GM18519 (cell line): Measurements from ENCODE around the gene TCEAL3.
"Not testable (repeated sequence)": the region's sequence is repeated elsewhere in the genome, so short reads cannot be mapped to it uniquely, and the experiment has no call there.

Experiments used
- ATAC-seq: cut with Tn5 transposase; IDR thresholded peaks from one replicate; pipeline ENCODE4 v1.9.1; 2021; ENCODE audit warnings: mild to moderate bottlenecking, moderate library complexity; ENCODE audit not compliant: unreplicated experiment, low FRiP score

The TCEAL3 gene

DNA sequence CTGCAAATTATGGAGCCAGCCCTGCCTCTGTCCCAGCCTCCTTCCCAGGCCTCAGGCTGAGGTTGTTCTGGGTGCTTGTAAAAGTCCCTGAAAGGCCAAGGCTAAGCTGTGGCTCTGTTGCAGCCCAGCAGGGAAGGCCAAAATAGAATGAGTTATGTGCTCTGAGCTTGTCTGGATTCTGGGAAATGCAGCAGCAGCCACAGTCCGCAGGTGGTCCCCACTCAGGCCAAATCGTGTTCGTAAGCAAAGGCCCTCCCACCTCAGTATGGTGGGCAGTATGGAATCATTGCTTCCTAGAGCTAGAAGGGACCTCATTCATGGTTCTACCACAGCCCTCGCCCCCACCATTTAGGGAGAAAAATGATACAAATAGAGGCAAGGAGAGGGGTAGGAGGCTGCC, 16.3 kb downstream of the TCEAL3 start:
- no peak for ATAC-seq

DNA sequence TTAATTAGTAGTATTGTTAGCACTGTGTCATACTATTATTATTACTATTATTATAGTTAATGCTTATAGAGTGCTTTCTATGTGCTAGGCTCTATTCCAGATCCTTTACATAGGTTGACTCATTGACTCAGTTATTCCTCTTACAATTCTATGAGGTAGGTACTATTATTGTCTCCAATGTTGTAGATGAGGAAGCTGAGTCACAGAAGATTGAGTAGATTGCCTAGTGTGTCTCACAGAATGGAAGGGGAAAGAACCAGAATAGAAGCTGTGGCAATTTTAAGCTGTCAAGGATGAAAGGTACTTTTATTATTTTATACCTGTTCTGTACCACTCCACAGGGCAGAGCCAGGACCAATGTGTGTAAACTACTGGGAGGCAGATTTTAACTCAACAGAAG, 19.1 kb downstream of the TCEAL3 start:
- ATAC-seq, result no peak

DNA sequence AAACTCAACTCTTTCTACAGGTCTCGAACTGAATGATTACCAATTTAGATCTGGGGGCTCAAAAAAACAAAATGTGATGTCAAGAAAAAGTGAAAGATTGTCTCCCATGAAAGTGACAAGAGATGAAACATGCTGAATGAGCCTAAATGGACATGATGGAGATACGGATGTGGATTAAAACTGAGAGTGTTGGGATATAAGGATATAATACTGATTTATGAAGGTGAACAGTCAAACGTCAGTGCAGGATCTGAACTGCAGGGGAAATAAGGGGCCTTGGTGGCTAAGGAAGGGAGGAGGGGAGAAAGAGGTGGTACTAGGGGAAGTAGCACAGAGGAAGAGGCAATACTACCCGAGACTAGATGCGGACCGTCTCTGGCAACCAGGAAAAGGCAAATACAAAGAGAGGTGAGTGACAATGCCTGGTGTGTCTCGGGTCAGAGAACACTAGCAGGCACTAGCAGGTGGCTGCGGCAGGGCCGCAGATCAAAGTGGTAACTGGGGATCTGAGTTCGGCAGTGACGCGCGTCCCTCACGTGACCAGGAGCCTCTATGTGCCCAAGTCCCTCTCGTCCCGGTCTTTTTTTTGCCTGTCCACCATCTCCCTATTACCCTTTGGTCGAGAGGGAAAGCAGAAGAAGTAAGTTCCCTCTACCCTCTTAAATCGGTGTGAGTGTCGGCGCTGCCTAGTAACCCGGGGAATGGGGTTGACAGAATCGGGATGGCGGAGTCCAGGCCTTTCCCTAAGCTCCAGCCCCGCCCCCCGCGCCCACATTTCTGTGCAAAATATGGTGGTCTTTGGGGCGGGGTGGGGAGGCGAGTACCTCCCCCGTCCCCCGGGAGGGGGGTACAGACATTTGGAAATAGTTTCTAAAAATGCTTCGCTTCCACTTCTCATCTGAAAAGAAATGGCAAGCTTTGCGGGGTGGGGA, 20.9 kb downstream of the TCEAL3 start, which contains the start of gene TCEAL1:
TCEAL1 (plus strand) TSS at position 590 of the 932 bp plus-strand sequence. CDS start 942 bp downstream, outside the sequence.
- ATAC-seq, result peak; percentile 70

GRCh38 chrX:103629318-103630170, 21.8 kb downstream of the TCEAL3 start:
- no peak for ATAC-seq

DNA sequence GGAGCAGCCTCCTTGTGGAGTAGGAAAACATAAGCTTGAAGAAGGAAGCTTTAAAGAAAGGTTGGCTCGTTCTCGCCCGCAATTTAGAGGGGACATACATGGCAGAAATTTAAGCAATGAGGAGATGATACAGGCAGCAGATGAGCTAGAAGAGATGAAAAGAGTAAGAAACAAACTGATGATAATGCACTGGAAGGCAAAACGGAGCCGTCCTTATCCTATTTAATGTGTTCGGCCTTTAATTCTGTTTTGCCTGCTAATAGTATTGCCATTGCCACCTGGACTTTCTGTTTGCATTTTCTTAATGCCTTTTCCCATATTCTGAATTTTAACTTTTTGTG, 22.4 kb downstream of the TCEAL3 start:
- ATAC-seq, result no peak

DNA sequence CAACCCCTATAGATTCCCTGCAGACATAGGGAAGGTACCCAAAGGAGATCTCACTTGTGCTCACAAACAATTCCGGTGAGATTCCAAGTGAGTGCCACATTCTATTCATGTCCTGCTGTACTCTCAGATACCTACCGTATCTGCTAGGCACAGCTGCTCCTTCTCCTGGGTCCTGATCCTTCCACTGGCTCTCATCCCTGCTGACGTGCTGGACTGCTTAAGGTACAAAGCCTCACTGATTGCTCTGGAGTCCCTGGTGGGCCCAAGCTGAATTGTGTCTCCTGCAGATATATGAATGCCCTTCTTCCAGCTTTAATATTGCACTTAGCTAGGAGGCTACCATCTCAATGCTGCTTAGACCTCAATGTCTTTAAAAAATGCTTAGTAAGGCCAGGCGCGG, 23.4 kb downstream of the TCEAL3 start:
- no peak for ATAC-seq

GRCh38 chrX:103635436-103635835, 27.7 kb downstream of the TCEAL3 start:
- ATAC-seq, result no peak

DNA sequence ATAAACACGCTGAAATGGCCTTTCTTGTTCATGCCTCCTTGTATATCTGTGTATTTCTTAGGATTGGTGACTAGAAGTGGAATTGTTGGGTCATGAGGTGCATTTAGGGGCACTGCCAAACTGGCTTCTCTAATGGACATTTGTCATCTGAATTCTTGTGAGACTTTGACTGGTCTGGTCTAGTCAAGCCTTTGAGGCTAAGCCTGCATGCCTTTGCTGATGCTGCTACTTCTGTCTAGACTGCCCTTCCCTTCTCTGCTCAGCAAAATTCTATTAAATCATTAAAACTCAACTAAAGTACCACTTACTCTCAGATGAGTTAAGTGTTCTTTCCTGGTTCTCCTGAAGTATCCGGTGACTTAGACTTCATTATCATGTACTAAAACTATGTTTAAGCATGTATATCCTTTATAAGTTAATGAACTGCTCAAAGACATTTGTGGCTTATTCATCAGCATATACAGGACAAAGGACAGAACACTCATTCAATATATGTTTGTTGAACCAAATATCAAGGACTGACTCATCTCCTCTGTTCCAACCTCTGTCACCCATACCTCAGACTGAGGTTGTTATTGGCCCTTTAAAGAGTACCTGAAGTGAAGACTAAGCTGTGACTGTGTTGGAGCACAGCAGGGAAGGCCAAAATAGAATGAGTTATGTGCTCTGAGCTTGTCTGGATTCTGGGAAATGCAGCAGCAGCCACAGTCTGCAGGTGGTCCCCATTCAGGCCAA, 30.0 kb downstream of the TCEAL3 start:
- no peak for ATAC-seq

DNA sequence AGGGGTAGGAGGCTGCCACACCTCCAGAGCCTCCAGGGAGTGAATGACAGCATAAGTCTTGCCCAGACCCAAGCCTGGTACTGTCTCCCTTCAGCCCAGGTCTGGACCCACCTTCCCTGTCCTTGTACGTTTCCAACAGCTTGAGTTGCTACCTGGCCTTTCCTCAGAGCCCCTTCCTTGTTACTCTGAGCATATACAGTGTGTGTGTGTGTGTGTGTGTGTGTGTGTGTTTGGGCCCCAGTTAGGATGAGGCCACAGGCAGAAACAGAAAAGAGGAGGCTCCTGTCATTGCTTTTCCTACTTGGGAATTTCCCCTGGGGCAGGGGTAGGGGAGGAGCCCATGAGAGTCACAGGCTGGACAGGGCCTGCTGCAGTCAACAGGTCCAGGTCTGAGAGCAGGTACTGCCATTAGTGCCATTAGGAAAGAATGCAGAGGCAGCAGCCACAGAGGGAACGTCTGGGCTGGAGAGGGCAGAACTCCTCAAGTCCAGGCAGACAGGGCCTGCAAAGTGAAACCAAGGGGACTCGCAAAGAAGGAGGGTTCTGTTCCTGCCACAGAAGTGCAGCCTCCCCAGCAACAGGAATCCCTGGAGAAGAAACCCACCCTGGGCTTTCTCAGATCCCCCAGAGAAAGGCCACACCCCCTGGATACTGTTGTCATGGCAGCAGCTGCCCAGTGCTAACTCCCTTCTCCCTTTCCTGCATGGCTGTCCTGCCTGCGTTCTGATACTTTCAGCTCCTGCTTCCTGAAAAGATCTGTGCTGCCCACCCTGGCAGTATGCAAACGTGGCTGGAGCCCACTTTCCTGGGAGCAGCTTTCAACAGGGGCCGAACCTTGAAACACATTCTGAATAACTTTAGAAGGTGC, 30.9 kb downstream of the TCEAL3 start:
- not testable (repeated sequence) for ATAC-seq

DNA sequence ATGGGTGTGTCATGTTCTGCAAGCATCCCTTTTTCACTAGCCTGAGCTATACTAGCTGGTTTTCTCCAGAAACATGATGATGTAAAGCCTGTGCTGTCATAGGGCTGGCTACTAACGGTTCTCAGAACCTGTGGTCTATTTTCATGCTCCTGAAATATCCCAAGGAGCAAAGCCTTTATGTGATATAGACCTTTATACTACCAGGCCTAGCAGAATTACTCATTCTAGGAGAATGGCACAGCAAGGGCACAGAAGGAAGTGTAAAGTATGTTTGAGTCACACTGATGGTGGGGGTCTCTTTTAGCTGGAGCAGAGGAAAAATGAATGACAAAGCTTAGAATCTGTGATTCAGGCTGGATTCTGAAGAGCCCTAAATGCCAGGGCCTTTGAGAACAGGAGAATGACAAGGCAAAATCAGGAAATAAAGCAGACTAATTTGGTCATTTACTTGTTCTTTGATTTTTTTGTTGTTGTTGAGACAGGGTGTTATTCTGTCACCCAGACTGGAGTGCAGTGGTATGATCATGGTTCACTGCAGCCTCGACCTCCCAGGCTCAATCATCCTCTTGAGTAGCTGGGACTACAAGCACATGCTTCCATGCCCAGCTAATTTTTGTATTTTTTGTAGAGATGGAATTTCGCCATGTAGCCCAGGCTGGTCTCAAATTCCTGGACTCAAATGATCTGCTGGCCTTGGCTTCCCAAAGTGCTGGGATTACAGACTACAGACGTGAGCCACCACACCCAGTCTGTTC, 32.8 kb downstream of the TCEAL3 start:
- no peak for ATAC-seq

DNA sequence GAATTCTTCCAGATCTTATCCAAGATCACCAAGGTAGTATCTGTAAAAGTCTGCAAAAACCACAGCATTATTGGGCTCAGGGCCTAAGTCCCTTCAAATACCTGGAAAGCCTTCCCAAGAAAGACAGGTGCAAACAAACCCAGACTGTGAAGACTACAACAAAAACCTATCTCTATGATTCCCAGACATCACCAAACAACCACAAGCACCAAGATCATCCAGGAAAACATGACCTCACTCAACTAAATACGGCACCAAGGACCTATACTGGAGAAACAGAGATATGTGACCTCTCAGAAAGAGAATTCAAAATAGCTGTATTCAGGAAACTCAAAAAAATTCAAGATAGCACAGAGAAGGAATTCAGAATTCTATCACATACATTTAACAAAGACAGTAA, 36.4 kb downstream of the TCEAL3 start:
- ATAC-seq, result no peak

DNA sequence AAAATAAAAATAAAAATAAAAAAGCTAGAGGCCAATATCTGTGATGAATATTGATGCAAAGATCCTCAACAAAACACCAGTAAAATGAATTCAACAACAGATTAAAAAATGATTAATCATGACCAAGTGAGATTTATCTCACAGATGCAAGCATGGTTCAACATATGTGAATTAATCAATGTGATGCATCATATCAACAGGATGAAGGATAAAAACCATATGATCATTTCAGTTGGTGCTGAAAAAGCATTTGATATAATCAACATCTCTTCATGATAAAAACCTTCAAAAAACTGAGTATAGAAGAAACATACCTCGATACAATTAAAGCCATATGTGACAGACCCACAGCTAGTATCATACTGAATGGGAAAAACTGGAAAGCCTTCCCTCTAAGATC, 39.9 kb downstream of the TCEAL3 start:
- no peak for ATAC-seq

DNA sequence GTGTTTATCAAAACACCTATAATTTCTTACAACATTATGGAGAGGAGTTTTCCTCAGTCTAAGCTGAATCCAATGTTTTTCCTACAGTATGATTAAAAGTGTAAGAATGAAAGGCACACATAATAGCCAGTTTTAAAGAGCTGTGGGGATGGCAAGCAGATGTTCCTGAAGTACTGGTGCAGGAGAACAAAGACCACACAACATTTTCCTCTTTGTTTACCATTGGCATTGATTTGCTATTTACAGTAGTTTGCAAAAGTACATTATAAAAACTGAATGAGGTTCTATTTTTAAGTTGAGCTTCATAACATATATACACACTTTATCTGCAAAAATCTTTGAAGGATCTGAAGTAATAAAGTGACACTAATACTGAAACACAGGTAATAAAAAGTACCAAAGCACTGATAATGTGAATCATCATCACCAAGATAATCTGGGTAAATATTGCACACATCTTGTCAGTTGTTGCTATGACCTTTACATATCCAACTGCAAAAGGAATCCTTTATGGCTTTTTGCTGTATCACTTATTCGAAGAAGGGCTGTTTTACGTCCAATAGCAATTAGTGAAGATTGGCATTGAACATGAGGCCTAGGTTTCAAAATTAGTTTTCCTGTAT, 43.5 kb downstream of the TCEAL3 start:
- no peak for ATAC-seq

DNA sequence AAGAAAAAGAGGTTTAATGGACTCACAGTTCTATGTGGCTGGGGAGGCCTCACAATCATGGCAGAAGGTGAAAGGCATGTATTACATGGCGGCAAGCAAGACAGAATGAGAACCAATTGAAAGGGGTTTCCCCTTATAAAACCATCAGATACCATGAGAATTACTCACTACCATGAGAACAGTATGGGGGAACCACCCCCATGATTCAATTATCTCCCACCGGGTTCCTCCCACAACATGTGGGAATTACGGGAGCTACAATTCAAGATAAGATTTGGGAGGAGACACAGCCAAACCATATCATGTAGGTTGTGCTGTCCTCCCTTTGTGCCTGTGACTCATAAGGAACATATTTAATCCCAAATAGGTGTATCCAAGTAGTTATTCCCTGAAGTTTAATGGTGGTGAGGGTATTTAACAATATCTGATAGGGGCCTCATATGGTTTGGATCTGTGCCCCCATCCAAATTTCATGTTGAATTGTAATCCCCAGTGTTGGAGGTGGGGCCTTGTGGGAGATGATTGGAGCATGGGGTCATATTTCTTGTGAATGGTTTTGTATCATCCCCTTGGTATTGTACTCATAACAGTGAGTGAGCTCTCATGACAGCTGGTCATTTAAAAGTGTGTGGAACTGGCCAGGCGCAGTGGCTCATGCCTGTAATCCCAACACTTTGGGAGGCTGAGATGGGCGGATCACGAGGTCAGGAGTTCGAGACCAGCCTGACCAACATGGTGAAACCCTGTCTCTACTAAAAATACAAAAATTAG, 47.7 kb downstream of the TCEAL3 start:
- not testable (repeated sequence) for ATAC-seq

DNA sequence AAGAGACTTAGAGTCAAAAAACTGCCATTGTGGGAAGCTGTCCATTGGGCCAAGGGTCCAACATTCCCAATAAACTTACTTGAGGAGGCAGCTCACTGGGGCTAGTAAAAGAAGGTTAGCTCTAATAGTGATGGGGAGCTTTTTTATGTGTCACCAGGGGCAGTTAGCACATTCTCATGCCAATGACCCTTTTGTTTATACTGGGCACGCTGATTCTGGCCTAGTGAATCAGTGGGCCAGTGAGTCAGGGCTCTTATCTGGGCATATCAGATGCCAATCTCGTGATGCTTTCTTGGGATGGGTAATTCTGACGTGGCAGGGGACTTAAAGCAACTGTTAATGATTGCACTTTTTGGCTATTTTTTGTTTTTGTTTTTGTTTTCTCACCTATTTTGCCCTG, 48.9 kb downstream of the TCEAL3 start:
- ATAC-seq, result no peak

DNA sequence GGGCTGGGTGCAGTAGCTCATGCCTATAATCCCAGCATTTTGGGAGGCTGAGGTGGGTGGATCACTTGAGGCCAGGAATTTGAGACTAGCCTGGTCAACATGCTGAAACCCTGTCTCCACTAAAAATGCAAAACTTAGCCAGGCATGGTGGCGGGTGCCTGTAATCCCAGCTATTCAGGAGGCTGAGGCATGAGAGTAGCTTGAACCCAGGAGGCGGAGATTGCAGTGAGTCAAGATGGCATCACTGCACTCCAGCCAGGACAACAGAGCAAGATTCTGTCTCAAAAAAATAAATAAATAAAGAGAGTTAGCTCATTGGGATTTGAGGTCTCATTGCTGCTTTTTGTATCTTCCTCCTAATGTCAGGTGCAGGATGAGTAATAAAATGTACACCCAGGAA, 49.3 kb downstream of the TCEAL3 start:
- not testable (repeated sequence) for ATAC-seq

- ATAC-seq, result no peak
Measured at GRCh38 chrX:103658681-103659433, 51.1 kb downstream of the TCEAL3 start.
